Epithelial cell of alveolus of lung (primary cell): ENCODE data around the gene KCTD20. TPM values are rescaled to one million over a fixed set of nuclear protein-coding genes. Genes with fewer than 3 reads are reported as not detected.

ENCODE experiments used
- total RNA-seq: library from RNA; depleted of rRNA; stranded (reverse); fragments of >200 nt; gene quantifications from 2 replicates; pipeline ENCODE4 v1.2.1, GENCODE V29; 2015

KCTD20 gene
- 49.3 and 55.6 TPM in 2 replicates for total RNA-seq

GRCh38 chr6:36442671-36443470, at the start of gene KCTD20, which contains the start of gene PXT1:
TSS of gene KCTD20 (plus strand) at chr6:36443000. CDS start at chr6:36470098, 27,098 bp downstream.
TSS of gene PXT1 (minus strand) at chr6:36442854. CDS start at chr6:36426082, 16,772 bp downstream.

Other genes starting within 250 kb of the KCTD20 start
- gene BRPF3, start 246.3 kb upstream of the KCTD20 start, total RNA-seq, result 9.4 and 15.6 TPM in 2 replicates
- not detected in 2 replicates for gene PNPLA1, start 172.9 kb upstream of the KCTD20 start, total RNA-seq
- gene BNIP5, start 106.1 kb upstream of the KCTD20 start, total RNA-seq, result not detected in 2 replicates
- 0.48 and 1.3 TPM in 2 replicates for gene ETV7, start 55.3 kb upstream of the KCTD20 start, total RNA-seq
- gene PXT1, start 146 bp upstream of the KCTD20 start, total RNA-seq, result under 0.01 TPM in 1 of 2 replicates, not detected in the other
- 15.8 and 18.4 TPM in 2 replicates for gene STK38, start 104.5 kb downstream of the KCTD20 start, total RNA-seq
- gene SRSF3, start 151.4 kb downstream of the KCTD20 start, total RNA-seq, result 127 and 269 TPM in 2 replicates
- 342 and 559 TPM in 2 replicates for gene CDKN1A, start 235.7 kb downstream of the KCTD20 start, total RNA-seq